Smooth muscle cell (in vitro differentiated cells): Measurements from ENCODE around the gene TGFBR2. TPM values are rescaled to one million over a fixed set of nuclear protein-coding genes. Genes with fewer than 3 reads are reported as not detected.

Experiments used
- DNase-seq: peaks from one replicate; lab custom pipeline; 2025; ENCODE audit not compliant: unreplicated experiment; lab: John Stamatoyannopoulos, UW
- H2AFZ ChIP-seq: fragments of 200-600 bp; sonication (generic); 2 replicates; pipeline ENCODE4 v1.6.0; 2016; ENCODE audit warnings: antibody characterized with exemption, low read depth, mild to moderate bottlenecking
- H3F3A ChIP-seq: fragments of 200-600 bp; sonication (generic); 2 replicates; pipeline ENCODE4 v1.6.0; 2017; ENCODE audit warnings: antibody characterized with exemption, low read depth
- H3K27ac ChIP-seq: fragments of 200-600 bp; sonication (generic); 2 replicates; pipeline ENCODE4 v1.5.1; 2016; ENCODE audit warnings: low read depth, mild to moderate bottlenecking
- H3K27me3 ChIP-seq: fragments of 200-600 bp; sonication (generic); 2 replicates; pipeline ENCODE4 v1.6.1; 2016; ENCODE audit warnings: low read depth, mild to moderate bottlenecking
- H3K36me3 ChIP-seq: fragments of 200-600 bp; sonication (generic); 2 replicates; pipeline ENCODE4 v1.5.1; 2016; ENCODE audit warnings: low read depth
- H3K4me1 ChIP-seq: fragments of 200-600 bp; sonication (generic); 2 replicates; pipeline ENCODE4 v1.5.1; 2016; ENCODE audit warnings: low read depth
- H3K4me2 ChIP-seq: fragments of 200-600 bp; sonication (generic); 2 replicates; pipeline ENCODE4 v1.6.0; 2016; ENCODE audit warnings: mild to moderate bottlenecking
- H3K4me3 ChIP-seq: fragments of 200-600 bp; sonication (generic); 2 replicates; pipeline ENCODE4 v1.5.1; 2016; ENCODE audit warnings: mild to moderate bottlenecking
- H3K79me2 ChIP-seq: fragments of 200-600 bp; sonication (generic); 2 replicates; pipeline ENCODE4 v1.6.0; 2016; ENCODE audit warnings: low read depth, mild to moderate bottlenecking
- H3K9ac ChIP-seq: fragments of 200-600 bp; sonication (generic); 2 replicates; pipeline ENCODE4 v1.6.0; 2016; ENCODE audit warnings: low read depth
- H3K9me3 ChIP-seq: fragments of 200-600 bp; sonication (generic); replicated peaks from 2 replicates; pipeline ENCODE4 v1.5.1; 2016; ENCODE audit warnings: low read depth
- H4K20me1 ChIP-seq: fragments of 200-600 bp; sonication (generic); 2 replicates; pipeline ENCODE4 v1.6.0; 2016; ENCODE audit warnings: low read depth
- WGBS: methylation state at CpG from one replicate; pipeline ENCODE4 v1.1.7; 2016; ENCODE audit warnings: low lambda C conversion rate; 5-methylcytosine and 5-hydroxymethylcytosine counted together
- polyA plus RNA-seq: library from polyadenylated mRNA; unstranded; fragments of >200 nt; fragmentation: Nextera tagmentation; extraction: Ambion mirVana; gene quantifications from 2 replicates; pipeline ENCODE4 v1.2.1, GENCODE V29; 2016
- total RNA-seq: library from RNA; depleted of rRNA; stranded (reverse); fragments of >200 nt; gene quantifications from 2 replicates; pipeline ENCODE4 v1.2.3, GENCODE V29; 2014
- TF ChIP-seq, protein P1 (sequence below): fragments of 200-600 bp; sonication (generic); IDR thresholded peaks from 2 replicates; pipeline ENCODE4 v1.5.1; 2017; ENCODE audit warnings: borderline replicate concordance, mild to moderate bottlenecking, antibody characterized with exemption; ENCODE audit not compliant: insufficient read depth, poor library complexity, severe bottlenecking

TGFBR2 gene
- total and polyA plus RNA-seq, 2 experiments from 2014 or later: 39.6 to 53.7 TPM

GRCh38 chr3:30639937-30640336 is 33.5 kb downstream of the TGFBR2 start:
- H3K27me3 ChIP-seq: no peaks in the 10 kb centered on the region
- no peaks in the 10 kb centered on the region for H3F3A ChIP-seq
- TF ChIP-seq, protein P1, sequence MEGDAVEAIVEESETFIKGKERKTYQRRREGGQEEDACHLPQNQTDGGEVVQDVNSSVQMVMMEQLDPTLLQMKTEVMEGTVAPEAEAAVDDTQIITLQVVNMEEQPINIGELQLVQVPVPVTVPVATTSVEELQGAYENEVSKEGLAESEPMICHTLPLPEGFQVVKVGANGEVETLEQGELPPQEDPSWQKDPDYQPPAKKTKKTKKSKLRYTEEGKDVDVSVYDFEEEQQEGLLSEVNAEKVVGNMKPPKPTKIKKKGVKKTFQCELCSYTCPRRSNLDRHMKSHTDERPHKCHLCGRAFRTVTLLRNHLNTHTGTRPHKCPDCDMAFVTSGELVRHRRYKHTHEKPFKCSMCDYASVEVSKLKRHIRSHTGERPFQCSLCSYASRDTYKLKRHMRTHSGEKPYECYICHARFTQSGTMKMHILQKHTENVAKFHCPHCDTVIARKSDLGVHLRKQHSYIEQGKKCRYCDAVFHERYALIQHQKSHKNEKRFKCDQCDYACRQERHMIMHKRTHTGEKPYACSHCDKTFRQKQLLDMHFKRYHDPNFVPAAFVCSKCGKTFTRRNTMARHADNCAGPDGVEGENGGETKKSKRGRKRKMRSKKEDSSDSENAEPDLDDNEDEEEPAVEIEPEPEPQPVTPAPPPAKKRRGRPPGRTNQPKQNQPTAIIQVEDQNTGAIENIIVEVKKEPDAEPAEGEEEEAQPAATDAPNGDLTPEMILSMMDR: no peak
- H3K4me2 ChIP-seq: no peak overlapping the region
- peaks cover 77% of the 10 kb centered on the region for H3K79me2 ChIP-seq
- H3K9ac ChIP-seq: no peak overlapping the region
- H2AFZ ChIP-seq: no peak overlapping the region
- peaks cover 4% of the 10 kb centered on the region for H3K4me1 ChIP-seq
- 95% methylated on average over 1 of the region's 1 CpG for WGBS
- no peak for DNase-seq
- H4K20me1 ChIP-seq: peaks cover 18% of the 10 kb centered on the region
- H3K9me3 ChIP-seq: no peaks in the 10 kb centered on the region
- peaks cover 6% of the 10 kb centered on the region for H3K36me3 ChIP-seq
- H3K4me3 ChIP-seq: no peak overlapping the region
- no peak overlapping the region for H3K27ac ChIP-seq

DNA sequence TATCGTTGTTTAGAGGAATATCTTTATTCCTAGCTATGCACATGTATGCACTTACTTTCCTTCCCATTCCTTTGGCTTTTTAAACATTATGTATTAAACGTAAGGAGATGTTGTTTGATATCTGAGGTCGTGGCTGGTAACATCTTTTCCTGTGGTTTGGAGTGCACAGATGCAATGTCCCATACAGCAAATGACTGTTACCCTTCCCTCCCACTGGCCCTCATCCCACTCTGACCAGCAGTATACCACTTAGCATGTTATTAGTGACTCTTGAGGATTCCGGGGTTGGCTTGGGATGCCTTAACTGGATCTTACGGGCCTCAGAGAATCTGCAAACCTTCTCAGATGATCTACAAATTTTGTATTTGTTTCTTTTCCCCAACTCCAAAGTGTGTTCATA is 34.5 kb downstream of the TGFBR2 start:
- Histone ChIP-seq H3K27ac (no peak overlapping the region), H3K27me3 (no peaks in the 10 kb centered on the region), H2AFZ (no peak overlapping the region), H3K36me3 (peaks cover 6% of the 10 kb centered on the region), H3F3A (no peaks in the 10 kb centered on the region), H3K4me3 (no peak overlapping the region), H3K9me3 (no peaks in the 10 kb centered on the region), H3K9ac (no peak overlapping the region), H3K4me1 (no peaks in the 10 kb centered on the region), H3K79me2 (peaks cover 68% of the 10 kb centered on the region), H3K4me2 (no peak overlapping the region), H4K20me1 (peaks cover 13% of the 10 kb centered on the region)
- TF ChIP-seq, protein P1: no peak
- WGBS: 86% methylated on average over 5 of the region's 5 CpGs
- no peak for DNase-seq

DNA sequence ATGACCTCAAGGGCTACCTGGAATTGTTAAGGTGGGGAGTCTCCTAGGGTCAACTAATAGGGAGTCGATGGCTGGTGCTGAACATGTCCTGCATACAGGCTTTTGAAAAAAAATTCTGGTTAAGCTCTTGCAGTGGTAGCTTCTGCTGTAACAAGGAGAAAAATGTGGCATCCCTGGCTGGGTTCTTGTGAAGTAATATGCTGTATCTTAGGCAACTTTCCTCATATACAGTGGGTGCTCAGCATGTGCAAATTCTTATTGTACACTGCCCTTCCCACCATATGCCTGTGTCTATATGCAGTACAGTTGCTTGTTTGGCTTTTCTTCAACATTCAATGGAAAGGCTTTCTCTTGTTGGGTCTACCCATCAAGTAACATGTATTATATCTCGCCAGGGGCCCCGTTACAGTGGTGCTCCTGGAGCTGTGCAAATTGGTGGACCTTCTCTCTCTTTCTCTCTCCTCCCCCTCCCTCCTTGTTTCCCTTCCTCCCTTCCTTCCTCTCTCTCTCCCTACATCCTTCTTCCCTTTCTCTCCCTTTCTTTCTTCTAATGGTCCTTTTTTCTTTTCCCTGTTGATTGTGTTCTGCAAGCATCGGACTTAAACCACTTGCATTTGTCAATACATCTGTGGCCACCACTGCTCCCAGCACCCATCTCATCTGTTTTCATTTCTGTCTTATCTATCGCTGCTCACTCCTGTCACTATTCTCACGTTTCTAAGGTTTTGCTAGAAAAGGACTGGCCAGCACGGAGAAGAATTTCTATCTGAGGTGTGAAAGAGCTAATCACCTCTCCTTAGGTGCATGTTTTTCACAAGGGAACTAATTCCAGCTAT is 35.2 kb downstream of the TGFBR2 start:
- H3K4me2 ChIP-seq: no peak overlapping the region
- peaks cover 6% of the 10 kb centered on the region for H3K36me3 ChIP-seq
- H3K9me3 ChIP-seq: no peaks in the 10 kb centered on the region
- no peaks in the 10 kb centered on the region for H3K27me3 ChIP-seq
- no peak for DNase-seq
- no peaks in the 10 kb centered on the region for H3F3A ChIP-seq
- no peak overlapping the region for H2AFZ ChIP-seq
- H3K4me1 ChIP-seq: no peaks in the 10 kb centered on the region
- H3K79me2 ChIP-seq: peaks cover 67% of the 10 kb centered on the region
- WGBS: 91% methylated on average over 7 of the region's 7 CpGs
- no peak overlapping the region for H3K27ac ChIP-seq
- TF ChIP-seq, protein P1: no peak
- no peak overlapping the region for H3K9ac ChIP-seq
- no peak overlapping the region for H3K4me3 ChIP-seq
- peaks cover 13% of the 10 kb centered on the region for H4K20me1 ChIP-seq
